ENCODE data around the gene MYL12A. TPM values are rescaled to one million over a fixed set of nuclear protein-coding genes. Genes with fewer than 3 reads are reported as not detected.
"Not testable (repeated sequence)": the region's sequence is repeated elsewhere in the genome, so short reads cannot be mapped to it uniquely, and the experiment has no call there.

MYL12A gene
- polyA plus RNA-seq, 1 experiment, result 579 TPM

- CTCF ChIA-PET, result interaction anchor here (0.8 kb wide), 1 partner anchor 157 kb away, joined by 3 read pairs; no protein-coding TSS in a partner anchor
- H3K27me3 ChIP-seq (ENCODE audit: control insufficient read depth, insufficient read depth, low read length), result no peaks in the 10 kb centered on the region
- TF ChIP-seq, protein P1, sequence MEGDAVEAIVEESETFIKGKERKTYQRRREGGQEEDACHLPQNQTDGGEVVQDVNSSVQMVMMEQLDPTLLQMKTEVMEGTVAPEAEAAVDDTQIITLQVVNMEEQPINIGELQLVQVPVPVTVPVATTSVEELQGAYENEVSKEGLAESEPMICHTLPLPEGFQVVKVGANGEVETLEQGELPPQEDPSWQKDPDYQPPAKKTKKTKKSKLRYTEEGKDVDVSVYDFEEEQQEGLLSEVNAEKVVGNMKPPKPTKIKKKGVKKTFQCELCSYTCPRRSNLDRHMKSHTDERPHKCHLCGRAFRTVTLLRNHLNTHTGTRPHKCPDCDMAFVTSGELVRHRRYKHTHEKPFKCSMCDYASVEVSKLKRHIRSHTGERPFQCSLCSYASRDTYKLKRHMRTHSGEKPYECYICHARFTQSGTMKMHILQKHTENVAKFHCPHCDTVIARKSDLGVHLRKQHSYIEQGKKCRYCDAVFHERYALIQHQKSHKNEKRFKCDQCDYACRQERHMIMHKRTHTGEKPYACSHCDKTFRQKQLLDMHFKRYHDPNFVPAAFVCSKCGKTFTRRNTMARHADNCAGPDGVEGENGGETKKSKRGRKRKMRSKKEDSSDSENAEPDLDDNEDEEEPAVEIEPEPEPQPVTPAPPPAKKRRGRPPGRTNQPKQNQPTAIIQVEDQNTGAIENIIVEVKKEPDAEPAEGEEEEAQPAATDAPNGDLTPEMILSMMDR (IDR thresholded peaks at IDR 0.05; ENCODE audit: insufficient read depth, low read depth, low read length), result no peak
- no peak within 1 kb of the TSS for H3K4me3 ChIP-seq (ENCODE audit: low read depth, low read length)
- H3K36me3 ChIP-seq (ENCODE audit: control insufficient read depth, insufficient read depth, low read length), result no peaks in the 10 kb centered on the region
- POLR2A ChIA-PET, result no interaction called here
- no peak for DNase-seq (ENCODE audit: low read depth)
These were observed 27.8 kb upstream of the MYL12A start, which contains the start of gene MYOM1 for GRCh38 chr18:3219631-3220335. TSS of gene MYOM1 (minus strand) at chr18:3219968. CDS start at chr18:3215223, 4,745 bp downstream.

GRCh38 chr18:3220868-3221267 is 26.7 kb upstream of the MYL12A start:
- POLR2A ChIA-PET; H3K27me3 ChIP-seq (ENCODE audit: control insufficient read depth, insufficient read depth, low read length); H3K4me3 ChIP-seq (ENCODE audit: low read depth, low read length); H3K36me3 ChIP-seq (ENCODE audit: control insufficient read depth, insufficient read depth, low read length); DNase-seq (ENCODE audit: low read depth): not testable (repeated sequence)
- CTCF ChIA-PET, result interaction anchor here (0.7 to 0.8 kb wide), 2 partner anchors 48 to 158 kb away, joined by 3 to 5 read pairs; no protein-coding TSS in a partner anchor

DNA sequence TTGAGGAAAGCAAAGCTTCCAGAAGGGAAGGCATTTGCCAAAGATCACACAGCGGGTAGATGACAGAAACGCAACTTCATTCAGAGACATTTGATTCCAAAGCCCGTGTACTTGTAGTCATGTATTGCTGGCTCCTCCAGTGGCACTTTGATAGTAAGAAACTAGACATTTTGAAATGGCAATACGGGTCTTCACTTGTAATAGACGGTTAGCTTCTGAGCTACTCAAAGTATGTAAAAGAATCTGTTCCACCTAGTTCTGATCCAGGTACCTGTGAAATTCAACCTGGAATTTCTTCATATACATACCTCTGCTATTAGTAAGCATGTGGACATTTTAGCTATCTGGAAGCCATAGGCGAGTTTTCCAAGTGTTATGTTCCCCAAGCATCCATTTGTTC is 26.1 kb upstream of the MYL12A start:
- no peaks in the 10 kb centered on the region for H3K36me3 ChIP-seq (ENCODE audit: control insufficient read depth, insufficient read depth, low read length)
- TF ChIP-seq, protein P1 (IDR thresholded peaks at IDR 0.05; ENCODE audit: insufficient read depth, low read depth, low read length), result no peak
- no peak overlapping the region for H3K4me3 ChIP-seq (ENCODE audit: low read depth, low read length)
- CTCF ChIA-PET, result no interaction called here
- no peak for DNase-seq (ENCODE audit: low read depth)
- POLR2A ChIA-PET, result no interaction called here
- 0 out of 2 replicates have a peak, but pooled peaks cover 2% of the 10 kb centered on the region for H3K27me3 ChIP-seq (ENCODE audit: control insufficient read depth, insufficient read depth, low read length)

DNA sequence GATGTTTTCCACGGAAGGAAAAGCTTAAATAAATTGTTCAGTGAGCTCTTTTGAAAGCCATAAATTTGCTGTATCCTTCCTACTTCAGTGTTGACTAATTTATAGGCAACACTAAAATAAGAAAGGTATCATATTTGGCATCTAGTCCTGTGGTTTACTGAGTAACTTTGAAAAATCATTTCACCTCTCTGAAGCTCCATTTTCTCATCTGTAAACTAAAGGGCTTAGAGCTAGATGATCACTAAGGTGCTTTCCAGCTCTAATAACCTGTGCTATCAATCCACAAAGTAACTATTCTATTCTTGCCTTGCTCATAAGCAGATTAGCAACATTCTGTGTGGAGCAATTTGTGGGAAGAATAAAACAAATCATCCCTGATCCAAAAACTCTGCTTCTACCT is 24.2 kb upstream of the MYL12A start:
- Histone ChIP-seq H3K27me3 (ENCODE audit: control insufficient read depth, insufficient read depth, low read length) (0 out of 2 replicates have a peak, but pooled peaks cover 2% of the 10 kb centered on the region), H3K36me3 (ENCODE audit: control insufficient read depth, insufficient read depth, low read length) (no peaks in the 10 kb centered on the region), H3K4me3 (ENCODE audit: low read depth, low read length) (no peak overlapping the region)
- no peak for DNase-seq (ENCODE audit: low read depth)
- TF ChIP-seq, protein P1 (IDR thresholded peaks at IDR 0.05; ENCODE audit: insufficient read depth, low read depth, low read length), result no peak
- ChIA-PET CTCF (interaction anchor here (0.7 kb wide), 1 partner anchor 11 kb away, joined by 3 read pairs; no protein-coding TSS in a partner anchor), POLR2A (no interaction called here)

DNA sequence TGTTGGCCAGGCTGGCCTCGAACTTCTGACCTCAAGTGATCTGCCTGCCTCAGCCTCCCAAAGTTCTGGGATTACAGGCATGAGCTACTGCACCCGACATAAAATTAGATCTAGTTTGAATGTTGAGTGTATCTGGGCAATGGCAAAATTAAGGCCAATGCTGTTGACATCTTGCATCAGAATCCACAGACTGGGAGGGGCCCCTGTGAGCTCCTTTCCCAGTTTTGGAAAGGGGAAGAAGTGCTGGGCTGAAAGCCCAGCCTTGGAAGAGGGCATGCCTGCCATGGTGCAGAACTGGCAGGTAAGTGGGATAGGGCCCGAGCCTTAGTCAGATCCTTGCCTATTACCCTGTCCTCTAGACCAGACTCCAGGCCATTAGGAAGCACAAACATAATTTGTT is 23.4 kb upstream of the MYL12A start:
- TF ChIP-seq, protein P1 (IDR thresholded peaks at IDR 0.05; ENCODE audit: insufficient read depth, low read depth, low read length), result no peak
- ChIA-PET CTCF (no interaction called here), POLR2A (no interaction called here)
- Histone ChIP-seq H3K27me3 (ENCODE audit: control insufficient read depth, insufficient read depth, low read length) (0 out of 2 replicates have a peak, but pooled peaks cover 2% of the 10 kb centered on the region), H3K4me3 (ENCODE audit: low read depth, low read length) (no peak overlapping the region), H3K36me3 (ENCODE audit: control insufficient read depth, insufficient read depth, low read length) (no peaks in the 10 kb centered on the region)
- DNase-seq (ENCODE audit: low read depth), result no peak
